ENCODE results near the gene SNUPN.
"Not testable (repeated sequence)": the region's sequence is repeated elsewhere in the genome, so short reads cannot be mapped to it uniquely, and the experiment has no call there.

Gene SNUPN

GRCh38 chr15:75631935-75632334 lies 6.4 kb upstream of the SNUPN start:
- DNase-seq = no peak

- no peak for DNase-seq
Measured at GRCh38 chr15:75622505-75622904, 3.0 kb downstream of the SNUPN start.

DNA sequence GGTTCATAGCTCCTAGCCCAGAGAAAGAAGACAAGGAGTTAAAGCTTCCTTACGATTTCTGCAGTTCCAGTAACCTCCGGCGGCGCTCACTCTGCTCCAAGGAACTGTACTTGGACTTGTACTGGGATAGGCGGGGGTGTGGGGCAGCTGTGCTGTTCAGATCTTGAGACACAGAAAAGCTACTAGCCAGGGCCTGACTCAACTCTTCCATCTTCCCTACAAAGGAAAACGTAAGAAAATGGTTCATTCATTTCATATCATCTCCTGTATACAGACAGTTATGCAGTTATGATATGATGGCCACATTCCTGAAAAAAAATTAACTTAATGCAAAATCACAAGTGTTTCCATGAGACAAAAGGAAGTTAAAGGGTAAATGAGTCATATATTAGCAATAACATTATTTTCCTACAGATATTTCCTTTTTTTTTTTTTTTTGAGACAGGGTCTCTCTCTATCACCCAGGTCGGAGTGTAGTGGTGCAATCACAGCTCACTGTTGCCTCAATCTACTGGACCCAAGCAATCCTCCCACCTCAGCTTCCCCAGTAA lies 4.6 kb downstream of the SNUPN start:
- DNase-seq = peak in 1 of 2 experiments; percentile 25

DNA sequence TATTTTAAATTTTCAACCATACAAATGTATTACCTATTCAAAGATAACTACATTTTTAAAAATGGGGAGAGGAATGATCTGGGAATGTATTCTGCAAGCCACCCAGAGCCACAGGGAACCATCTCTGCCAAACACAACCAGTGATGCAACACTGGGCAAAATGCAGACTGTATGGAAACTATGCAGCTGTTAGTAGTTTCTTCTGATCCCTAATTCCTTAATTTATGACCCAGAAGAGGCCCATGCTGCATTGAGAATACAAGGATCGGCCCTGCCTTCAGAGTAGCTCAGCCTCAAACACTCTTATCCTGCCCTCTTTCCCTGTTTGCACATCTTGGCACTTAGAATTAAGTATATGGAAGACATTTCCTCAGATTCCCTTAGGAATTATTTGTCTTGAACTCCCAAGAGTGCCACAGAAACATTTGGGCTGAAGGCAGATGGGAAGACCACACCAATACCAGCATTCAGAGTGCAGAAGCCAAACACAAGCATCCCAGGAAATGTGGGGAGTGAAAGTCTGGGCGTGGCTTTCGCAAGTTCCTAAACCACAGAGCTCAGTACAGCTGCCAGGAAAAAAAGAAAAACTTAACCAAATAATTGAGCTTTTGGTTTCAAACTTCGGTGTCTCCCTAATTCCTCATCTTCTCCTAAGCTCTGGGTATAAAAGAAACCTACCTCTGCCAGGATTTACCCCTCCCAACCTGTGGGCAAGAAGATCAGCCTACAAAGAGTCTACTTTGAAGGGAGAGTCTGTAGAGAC lies 5.3 kb downstream of the SNUPN start:
- no peak for DNase-seq

DNA sequence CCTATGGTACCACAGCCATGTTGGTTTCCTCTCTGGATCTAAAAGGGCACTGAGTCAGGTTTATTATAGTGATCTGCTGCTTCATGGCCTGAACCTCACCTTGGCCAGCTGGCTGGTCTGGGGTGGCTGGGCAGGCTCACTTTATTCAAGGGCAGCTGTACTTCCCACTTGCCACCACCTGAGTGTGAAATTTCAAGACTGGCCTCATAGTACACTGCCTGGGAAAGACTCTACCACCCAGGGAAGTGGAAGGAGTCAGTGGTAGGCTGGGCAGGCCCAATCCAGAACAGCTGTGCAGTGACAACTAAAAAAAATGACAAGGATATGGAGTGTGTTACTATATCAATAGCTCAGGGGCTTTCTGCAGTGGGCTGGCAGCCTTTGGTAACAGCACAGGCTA lies 8.8 kb downstream of the SNUPN start:
- no peak for DNase-seq

DNA sequence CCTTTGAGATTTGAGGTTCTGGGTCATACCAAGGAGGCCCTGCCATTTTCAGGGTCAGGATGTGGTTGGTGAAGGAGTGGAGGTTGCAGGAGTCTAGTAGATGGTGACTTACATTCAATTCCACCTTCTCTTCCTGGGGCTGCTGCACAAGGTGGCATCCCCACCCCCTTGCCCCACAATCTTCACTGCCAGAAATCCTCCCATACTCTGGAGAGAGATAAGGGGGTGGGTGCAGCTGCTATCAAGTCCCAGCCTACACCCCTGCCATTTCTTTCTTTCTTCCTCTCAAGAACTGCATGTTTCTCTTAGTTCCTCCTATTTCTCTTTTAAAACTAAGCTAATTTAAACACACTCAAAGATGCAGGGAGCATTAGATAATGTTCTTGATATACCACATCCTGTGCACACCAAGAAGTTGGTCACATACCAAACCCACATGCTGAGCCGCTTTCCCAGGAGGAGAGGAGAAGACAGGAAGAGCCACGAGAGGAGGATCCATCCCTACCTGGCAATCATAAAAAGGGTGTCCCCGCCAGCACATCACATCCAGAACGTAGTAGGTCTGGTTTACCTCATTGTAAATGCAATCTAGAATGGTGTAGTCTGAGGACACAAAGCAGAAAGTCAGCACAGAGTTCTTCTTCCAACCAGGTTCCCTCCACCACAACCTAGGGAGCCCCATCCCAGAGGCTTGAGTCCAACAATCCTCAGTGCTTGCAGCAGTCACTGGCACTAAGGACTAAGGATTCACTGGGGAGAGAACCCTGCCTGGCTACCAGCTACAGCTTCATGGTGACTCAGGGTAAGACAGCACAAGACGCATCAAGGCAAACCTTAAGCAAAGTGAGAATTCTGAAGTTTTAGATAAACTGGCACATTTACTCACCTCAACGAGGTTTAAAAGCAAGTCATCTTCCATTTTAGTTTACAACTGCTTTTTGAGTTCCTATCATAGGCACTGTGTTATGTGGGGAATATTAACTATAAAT lies 18.5 kb downstream of the SNUPN start:
- no peak for DNase-seq

- DNase-seq = no peak
Measured at GRCh38 chr15:75606026-75606425, 19.5 kb downstream of the SNUPN start.

DNA sequence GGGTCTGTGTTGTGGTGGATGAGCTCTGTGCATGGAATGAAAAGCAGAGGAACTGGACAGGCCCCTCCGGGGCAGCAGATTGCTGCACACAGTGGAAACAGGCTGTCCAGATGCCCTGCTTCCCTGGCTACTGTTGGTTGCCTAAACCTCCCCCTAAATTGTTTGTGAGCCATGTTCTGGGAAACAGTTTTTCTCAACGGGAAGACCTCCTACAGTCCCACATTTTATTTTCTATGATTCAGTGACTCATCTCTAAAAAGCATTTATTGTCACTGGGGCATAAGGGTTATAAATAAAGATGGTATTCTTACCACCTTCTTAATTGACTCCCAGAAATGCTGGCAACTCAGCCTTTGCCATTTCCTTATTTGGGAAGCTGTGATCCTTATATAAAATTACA lies 26.1 kb downstream of the SNUPN start:
- DNase-seq = no peak

- DNase-seq = no peak
Measured at GRCh38 chr15:75598361-75598760, 27.2 kb downstream of the SNUPN start.

GRCh38 chr15:75597667-75598341 lies 27.7 kb downstream of the SNUPN start:
- DNase-seq = peak in 1 of 2 experiments; percentile 20

DNA sequence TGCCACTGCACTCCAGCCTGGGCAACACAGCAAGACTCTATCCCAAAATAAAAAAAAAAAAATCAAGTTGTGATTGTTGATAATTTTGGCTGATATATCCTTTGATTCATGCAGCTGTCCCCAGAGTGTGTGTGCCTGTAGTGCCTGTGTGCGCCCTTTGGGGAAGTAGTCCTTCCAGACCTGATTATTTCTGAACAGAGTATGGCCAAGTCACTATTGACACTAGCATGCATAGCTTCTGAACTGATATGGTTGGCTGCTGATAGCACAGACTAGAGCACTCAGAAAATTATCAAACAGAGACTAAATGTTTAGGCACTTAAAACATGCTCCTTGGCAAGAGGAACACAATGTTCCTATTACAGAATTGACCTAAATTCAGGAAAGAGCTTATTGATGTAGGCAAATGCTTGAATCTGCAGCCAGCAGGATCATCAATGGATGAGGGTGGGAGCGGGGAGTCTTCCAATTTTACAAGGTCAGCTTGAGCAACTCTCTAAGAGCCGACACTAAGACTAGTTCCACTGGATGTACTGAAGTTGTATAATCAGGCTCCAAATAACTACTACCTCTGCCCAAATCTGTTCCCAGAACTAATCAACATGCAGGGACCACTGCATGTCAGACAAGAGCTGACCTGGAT lies 28.7 kb downstream of the SNUPN start:
- no peak for DNase-seq

GRCh38 chr15:75594276-75594675 lies 31.2 kb downstream of the SNUPN start:
- no peak for DNase-seq

GRCh38 chr15:75591655-75592364 lies 33.7 kb downstream of the SNUPN start:
- no peak for DNase-seq

DNA sequence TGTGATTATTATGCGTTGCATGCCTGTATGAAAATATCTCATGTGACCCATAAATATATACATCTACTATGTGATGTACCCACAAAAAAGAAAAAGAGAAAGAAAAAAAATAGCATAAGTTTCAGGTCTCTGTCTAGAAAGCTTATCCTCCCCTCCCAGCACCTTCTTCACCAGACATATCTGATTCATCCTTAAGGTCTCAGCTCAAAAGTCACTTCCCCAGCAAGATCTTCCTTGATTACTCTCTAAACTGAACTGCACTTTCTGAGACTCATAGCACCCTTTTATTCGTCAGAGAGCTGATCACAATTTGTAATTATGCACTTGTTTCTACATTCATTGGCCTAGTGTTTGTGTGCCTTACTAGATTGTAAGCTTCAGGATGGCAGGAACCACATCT lies 35.3 kb downstream of the SNUPN start:
- DNase-seq = no peak

GRCh38 chr15:75589071-75589470 lies 36.5 kb downstream of the SNUPN start:
- no peak for DNase-seq

DNA sequence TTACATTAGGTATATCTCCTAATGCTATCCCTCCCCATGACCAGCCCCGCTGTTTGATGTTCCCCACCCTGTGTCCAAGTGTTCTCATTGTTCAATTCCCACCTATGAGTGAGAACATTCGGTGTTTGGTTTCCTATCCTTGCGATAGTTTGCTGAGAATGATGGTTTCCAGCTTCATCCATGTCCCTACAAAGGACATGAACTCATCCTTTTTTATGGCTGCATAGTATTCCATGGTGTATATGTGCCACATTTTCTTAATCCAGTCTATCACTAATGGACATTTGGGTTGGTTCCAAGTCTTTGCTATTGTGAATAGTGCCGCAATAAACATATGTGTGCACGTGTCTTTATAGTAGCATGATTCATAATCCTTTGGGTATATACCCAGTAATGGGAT lies 39.1 kb downstream of the SNUPN start:
- DNase-seq = not testable (repeated sequence)

GRCh38 chr15:75584121-75584520 lies 41.4 kb downstream of the SNUPN start:
- no peak for DNase-seq

GRCh38 chr15:75583701-75584100 lies 41.8 kb downstream of the SNUPN start:
- DNase-seq = no peak

- DNase-seq = not testable (repeated sequence)
Measured at GRCh38 chr15:75582943-75583342, 42.6 kb downstream of the SNUPN start.

DNA sequence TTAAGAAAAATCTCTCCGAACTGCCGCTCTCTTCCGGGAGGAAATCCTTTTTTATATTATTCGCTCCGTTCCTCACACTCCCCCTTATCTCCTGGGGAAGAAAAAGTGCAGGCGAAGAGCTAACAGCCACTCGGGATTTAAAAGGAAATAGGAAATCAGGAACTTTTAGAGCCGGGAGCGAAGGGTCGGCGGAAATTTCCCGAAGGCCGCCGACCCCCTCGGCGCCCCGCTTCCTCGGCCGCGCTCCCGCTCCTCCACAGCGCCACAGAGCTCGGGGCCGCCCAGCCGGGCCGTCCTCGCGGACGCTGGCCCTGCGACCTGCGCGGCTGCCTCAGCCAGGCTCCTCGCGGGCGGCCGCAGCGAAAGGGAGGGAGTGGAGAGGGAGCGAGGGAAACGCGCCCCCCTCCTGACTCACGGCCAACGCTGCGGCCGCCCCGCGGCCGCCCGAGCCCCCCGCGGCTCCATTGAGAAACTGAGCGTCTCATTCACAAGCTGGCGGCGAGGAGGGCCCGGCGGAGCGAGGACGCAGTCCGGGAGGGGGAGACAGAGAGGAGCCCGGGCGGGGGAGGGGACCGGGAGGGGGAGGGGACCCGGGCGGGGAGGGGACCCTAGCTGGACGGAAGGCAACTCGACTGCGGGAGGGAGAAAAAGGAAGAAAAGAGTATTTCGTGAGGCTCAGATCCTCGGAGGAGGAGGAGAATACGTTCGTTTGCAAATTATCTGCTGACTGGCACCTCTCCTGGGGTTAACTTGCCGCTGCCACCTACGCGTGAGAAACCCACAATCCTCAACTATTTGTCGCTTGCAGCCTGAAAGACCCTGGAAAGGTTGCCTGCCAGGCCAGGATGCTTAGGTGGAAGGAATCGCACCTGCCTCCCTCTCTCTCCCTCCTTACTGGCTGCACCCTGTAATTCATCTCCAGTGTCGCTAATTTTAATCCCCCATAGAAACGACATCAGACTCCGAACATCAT lies 46.3 kb downstream of the SNUPN start, which contains the start of gene PTPN9:
Gene PTPN9, minus strand, starts transcription at position 368 of the 973 bp plus-strand sequence. CDS start 539 bp downstream, outside the sequence.
- DNase-seq = peak; percentile 63 to 71

All from stimulated activated CD4-positive, alpha-beta T cell treated with anti-CD3 and anti-CD28 coated beads, Interleukin-4, amount 100 ng/mL, for 4 hours (primary cell).